Measurements from ENCODE around the gene APOC1.

Gene APOC1

GRCh38 chr19:44949550-44949949 is 35.1 kb downstream of the APOC1 start:
- H3K27me3 Mint-ChIP-seq = no peaks in the 10 kb centered on the region

GRCh38 chr19:44951179-44952159 is 37.1 kb downstream of the APOC1 start:
- no peak overlapping the region for H3K27ac Mint-ChIP-seq
- no peak overlapping the region for H3K4me3 Mint-ChIP-seq
- H3K27me3 Mint-ChIP-seq = no peaks in the 10 kb centered on the region
- no peaks in the 10 kb centered on the region for H3K9me3 Mint-ChIP-seq
- ATAC-seq (ENCODE audit: low read depth) (no peak), DNase-seq (ENCODE audit: low spot score in 2 of 2) (peak; percentile 59 to 79)
- peaks cover 12% of the 10 kb centered on the region for H3K4me1 Mint-ChIP-seq
- no peaks in the 10 kb centered on the region for H3K36me3 Mint-ChIP-seq

More at GRCh38 chr19:44949550-44949949, 35.1 kb downstream of the APOC1 start:
- no peak for DNase-seq (ENCODE audit: low spot score in 2 of 2)
- no peak for ATAC-seq (ENCODE audit: low read depth)
- Mint-ChIP-seq H3K4me3 (no peak overlapping the region), H3K4me1 (peaks cover 2% of the 10 kb centered on the region), H3K9me3 (no peaks in the 10 kb centered on the region), H3K27ac (no peak overlapping the region), H3K36me3 (no peaks in the 10 kb centered on the region)

GRCh38 chr19:44954278-44954648 is 39.9 kb downstream of the APOC1 start:
- no peaks in the 10 kb centered on the region for H3K27me3 Mint-ChIP-seq
- H3K4me1 Mint-ChIP-seq = peaks cover 25% of the 10 kb centered on the region

GRCh38 chr19:44954649-44955504 is 40.5 kb downstream of the APOC1 start, which contains the start of gene CLPTM1:
TSS of gene CLPTM1 (plus strand) at chr19:44955380. CDS start at chr19:44955396, 16 bp downstream.
- no peaks in the 10 kb centered on the region for H3K9me3 Mint-ChIP-seq
- peak within 1 kb of the TSS; percentile 93 for H3K4me3 Mint-ChIP-seq
- DNase-seq (ENCODE audit: low spot score in 2 of 2) (peak; percentile 89 to 90), ATAC-seq (ENCODE audit: low read depth) (peak; percentile 90)
- H3K27ac Mint-ChIP-seq = peak within 1 kb of the TSS; percentile 94
- H3K4me1 Mint-ChIP-seq = peaks cover 30% of the 10 kb centered on the region
- no peaks in the 10 kb centered on the region for H3K27me3 Mint-ChIP-seq
- no peaks in the 10 kb centered on the region for H3K36me3 Mint-ChIP-seq

More at GRCh38 chr19:44954278-44954648, 39.9 kb downstream of the APOC1 start:
- peak overlapping the region; percentile 93 for H3K4me3 Mint-ChIP-seq
- peak overlapping the region; percentile 94 for H3K27ac Mint-ChIP-seq
- DNase-seq (ENCODE audit: low spot score in 2 of 2) (no peak), ATAC-seq (ENCODE audit: low read depth) (no peak)
- H3K9me3 Mint-ChIP-seq = no peaks in the 10 kb centered on the region
- no peaks in the 10 kb centered on the region for H3K36me3 Mint-ChIP-seq

GRCh38 chr19:44955505-44956439 is 41.4 kb downstream of the APOC1 start:
- DNase-seq (ENCODE audit: low spot score in 2 of 2) (no peak), ATAC-seq (ENCODE audit: low read depth) (no peak)
- H3K9me3 Mint-ChIP-seq = no peaks in the 10 kb centered on the region
- no peaks in the 10 kb centered on the region for H3K36me3 Mint-ChIP-seq
- H3K27me3 Mint-ChIP-seq = no peaks in the 10 kb centered on the region
- peaks cover 39% of the 10 kb centered on the region for H3K4me1 Mint-ChIP-seq
- peak overlapping the region; percentile 94 for H3K27ac Mint-ChIP-seq
- H3K4me3 Mint-ChIP-seq = peak overlapping the region; percentile 93

- H3K4me1 Mint-ChIP-seq = peaks cover 48% of the 10 kb centered on the region
- H3K27me3 Mint-ChIP-seq = no peaks in the 10 kb centered on the region
- H3K4me3 Mint-ChIP-seq = peak overlapping the region; percentile 1
- no peaks in the 10 kb centered on the region for H3K9me3 Mint-ChIP-seq
- ATAC-seq (ENCODE audit: low read depth) = no peak
- DNase-seq (ENCODE audit: low spot score in 2 of 2) = no peak
- H3K36me3 Mint-ChIP-seq = peaks cover 2% of the 10 kb centered on the region
- peak overlapping the region; percentile 82 for H3K27ac Mint-ChIP-seq
Measured at GRCh38 chr19:44957526-44957925, 43.1 kb downstream of the APOC1 start.

GRCh38 chr19:44958090-44958489 is 43.7 kb downstream of the APOC1 start:
- H3K4me3 Mint-ChIP-seq = no peak overlapping the region
- H3K9me3 Mint-ChIP-seq = no peaks in the 10 kb centered on the region
- peak overlapping the region; percentile 82 for H3K27ac Mint-ChIP-seq
- H3K36me3 Mint-ChIP-seq = peaks cover 2% of the 10 kb centered on the region
- ATAC-seq (ENCODE audit: low read depth) = no peak
- H3K4me1 Mint-ChIP-seq = peaks cover 48% of the 10 kb centered on the region
- DNase-seq (ENCODE audit: low spot score in 2 of 2) = no peak
- no peaks in the 10 kb centered on the region for H3K27me3 Mint-ChIP-seq

GRCh38 chr19:44959691-44960090 is 45.3 kb downstream of the APOC1 start:
- DNase-seq (ENCODE audit: low spot score in 2 of 2) (no peak), ATAC-seq (ENCODE audit: low read depth) (no peak)
- H3K36me3 Mint-ChIP-seq = peaks cover 4% of the 10 kb centered on the region
- no peaks in the 10 kb centered on the region for H3K9me3 Mint-ChIP-seq
- no peaks in the 10 kb centered on the region for H3K27me3 Mint-ChIP-seq
- H3K27ac Mint-ChIP-seq = peak overlapping the region; percentile 90
- H3K4me1 Mint-ChIP-seq = peaks cover 46% of the 10 kb centered on the region
- no peak overlapping the region for H3K4me3 Mint-ChIP-seq

GRCh38 chr19:44960906-44961728 is 46.7 kb downstream of the APOC1 start:
- H3K4me1 Mint-ChIP-seq = peaks cover 40% of the 10 kb centered on the region
- H3K36me3 Mint-ChIP-seq = peaks cover 11% of the 10 kb centered on the region
- ATAC-seq (ENCODE audit: low read depth) (peak; percentile 97), DNase-seq (ENCODE audit: low spot score in 2 of 2) (peak; percentile 38 to 44)
- no peaks in the 10 kb centered on the region for H3K27me3 Mint-ChIP-seq
- peak overlapping the region; percentile 90 for H3K27ac Mint-ChIP-seq
- peak overlapping the region; percentile 63 for H3K4me3 Mint-ChIP-seq
- H3K9me3 Mint-ChIP-seq = no peaks in the 10 kb centered on the region

- H3K4me1 Mint-ChIP-seq = peaks cover 34% of the 10 kb centered on the region
- peak overlapping the region; percentile 90 for H3K27ac Mint-ChIP-seq
- DNase-seq (ENCODE audit: low spot score in 2 of 2) (no peak), ATAC-seq (ENCODE audit: low read depth) (no peak)
- peak overlapping the region; percentile 28 for H3K4me3 Mint-ChIP-seq
- H3K9me3 Mint-ChIP-seq = no peaks in the 10 kb centered on the region
- H3K36me3 Mint-ChIP-seq = peaks cover 11% of the 10 kb centered on the region
- H3K27me3 Mint-ChIP-seq = no peaks in the 10 kb centered on the region
Measured at GRCh38 chr19:44961821-44962220, 47.4 kb downstream of the APOC1 start.

- Mint-ChIP-seq H3K4me3 (no peak overlapping the region), H3K9me3 (no peaks in the 10 kb centered on the region), H3K36me3 (peaks cover 18% of the 10 kb centered on the region), H3K27me3 (no peaks in the 10 kb centered on the region), H3K4me1 (peaks cover under 1% of the 10 kb centered on the region), H3K27ac (no peak overlapping the region)
- ATAC-seq (ENCODE audit: low read depth) = no peak
- DNase-seq (ENCODE audit: low spot score in 2 of 2) = no peak
Measured at GRCh38 chr19:44968118-44968517, 53.7 kb downstream of the APOC1 start.

GRCh38 chr19:44968670-44969069 is 54.3 kb downstream of the APOC1 start:
- Mint-ChIP-seq H3K9me3 (no peaks in the 10 kb centered on the region), H3K36me3 (peaks cover 21% of the 10 kb centered on the region), H3K4me1 (peaks cover 4% of the 10 kb centered on the region), H3K27me3 (no peaks in the 10 kb centered on the region), H3K4me3 (no peak overlapping the region), H3K27ac (no peak overlapping the region)
- DNase-seq (ENCODE audit: low spot score in 2 of 2) (no peak), ATAC-seq (ENCODE audit: low read depth) (no peak)

Measured in memory B cell (primary cell).